PC-3 (cell line): ENCODE data around the gene NPBWR2. TPM values are rescaled to one million over a fixed set of nuclear protein-coding genes. Genes with fewer than 3 reads are reported as not detected.
A peak's percentile ranks its signal among the peaks of the same experiment; 100 is the strongest.

Source experiments
- ATAC-seq: fragments of 200-7000 bp; cut with Tn5 transposase; 2 replicates; pipeline ENCODE4 v1.9.1; 2020; ENCODE audit warnings: mild to moderate bottlenecking, moderate library complexity
- BruUV-seq: library from RNA; stranded (reverse); fragments of 400-500 nt; replicated peaks from 2 replicates; lab custom pipeline; 2021; lab: Mats Ljungman, UMichigan
- CTCF ChIA-PET: fragments of 300-600 bp; sonication (Branson Sonifier 250); formaldehyde crosslinking; loops from one replicate; lab custom pipeline; 2022; ENCODE audit warnings: antibody characterized with exemption; lab: Charles Lee
- POLR2A ChIA-PET: fragments of 300-600 bp; sonication (Branson Sonifier 250); formaldehyde crosslinking; loops from one replicate; lab custom pipeline; 2022; ENCODE audit warnings: antibody characterized with exemption; ENCODE audit not compliant: unreplicated experiment; lab: Charles Lee
- DNase-seq: peaks from one replicate; pipeline ENCODE4 v3.0.0-alpha.2; 2015
- H2AFZ ChIP-seq: fragments of 300-600 bp; sonication (generic); 2 replicates; pipeline ENCODE4 v1.6.0; 2016; ENCODE audit warnings: antibody characterized with exemption, low read length
- H3F3A ChIP-seq: fragments of 300-600 bp; sonication (generic); one replicate; pipeline ENCODE4 v1.6.0; 2017; ENCODE audit warnings: antibody characterized with exemption, low read length, control low read depth, mild to moderate bottlenecking; ENCODE audit not compliant: unreplicated experiment
- H3K27ac ChIP-seq: fragments of 300-600 bp; sonication (generic); 2 replicates; pipeline ENCODE4 v1.5.1; 2016; ENCODE audit warnings: mild to moderate bottlenecking, low read length
- H3K27me3 ChIP-seq: fragments of 300-600 bp; sonication (generic); 2 replicates; pipeline ENCODE4 v1.6.1; 2016; ENCODE audit warnings: low read length, mixed read lengths
- H3K36me3 ChIP-seq: fragments of 300-600 bp; sonication (generic); 2 replicates; pipeline ENCODE4 v1.6.1; 2016; ENCODE audit warnings: low read depth, mixed run types, low read length, mixed read lengths
- H3K4me1 ChIP-seq: fragments of 300-600 bp; sonication (generic); 2 replicates; pipeline ENCODE4 v1.5.1; 2016; ENCODE audit warnings: low read length; ENCODE audit not compliant: insufficient read depth
- H3K4me2 ChIP-seq: fragments of 300-600 bp; sonication (generic); 2 replicates; pipeline ENCODE4 v1.6.0; 2016; ENCODE audit warnings: low read length
- H3K4me3 ChIP-seq: fragments of 300-600 bp; sonication (generic); 2 replicates; pipeline ENCODE4 v1.5.1; 2016; ENCODE audit warnings: mild to moderate bottlenecking, low read length, mixed read lengths
- H3K79me2 ChIP-seq: fragments of 300-600 bp; sonication (generic); 2 replicates; pipeline ENCODE4 v1.6.1; 2017; ENCODE audit warnings: low read length, mixed read lengths
- H3K9ac ChIP-seq: fragments of 300-600 bp; sonication (generic); 2 replicates; pipeline ENCODE4 v1.6.0; 2016; ENCODE audit warnings: mild to moderate bottlenecking, low read length
- H3K9me2 ChIP-seq: fragments of 300-600 bp; sonication (generic); replicated peaks from 2 replicates; pipeline ENCODE4 v1.6.1; 2016; ENCODE audit warnings: mixed run types, low read length, mixed read lengths
- H3K9me3 ChIP-seq: fragments of 300-600 bp; sonication (generic); 2 replicates; pipeline ENCODE4 v1.6.1; 2016; ENCODE audit warnings: low read length, mixed read lengths
- H4K20me1 ChIP-seq: fragments of 300-600 bp; sonication (generic); 2 replicates; pipeline ENCODE4 v1.6.1; 2016; ENCODE audit warnings: low read length, mixed read lengths
- CTCF ChIP-seq: fragments of 300-600 bp; sonication (generic); conservative IDR thresholded peaks from 2 replicates; pipeline ENCODE4 v1.5.1; 2017; ENCODE audit warnings: antibody characterized with exemption, low read depth, mild to moderate bottlenecking, low read length
- EZH2 ChIP-seq: fragments of 300-600 bp; sonication (generic); IDR thresholded peaks from one replicate; pipeline ENCODE4 v1.6.1; 2017; ENCODE audit warnings: antibody characterized with exemption, mild to moderate bottlenecking, low read length; ENCODE audit not compliant: unreplicated experiment
- EZH2phosphoT487 ChIP-seq: fragments of 300-600 bp; sonication (generic); IDR thresholded peaks from 2 replicates; pipeline ENCODE4 v1.6.1; 2018; ENCODE audit warnings: mild to moderate bottlenecking, antibody characterized with exemption, low read length, borderline replicate concordance
- intact Hi-C: fragments of 100-400 bp; cut with micrococcal nuclease; formaldehyde crosslinking; loops from 2 replicates; pipeline ENCODE4 v1.9.0; 2023
- total RNA-seq: library from RNA; depleted of rRNA; stranded (reverse); fragments of >200 nt; gene quantifications from 2 replicates; pipeline ENCODE4 v1.2.3, GENCODE V29; 2014

Gene NPBWR2
- total RNA-seq, 1 experiment from 2014 or later = not detected

- H3K79me2 ChIP-seq = no peaks in the 10 kb centered on the region
- H3K4me2 ChIP-seq = peak overlapping the region; percentile 24; the same call in 1 of the 2 replicates
- TF ChIP-seq CTCF = no peak
- TF ChIP-seq EZH2phosphoT487 = no peak
- no peak for TF ChIP-seq EZH2
- ChIA-PET POLR2A (no interaction called here), CTCF (no interaction called here)
- H3K9me3 ChIP-seq = 0 out of 2 replicates have a peak, but pooled peaks cover 8% of the 10 kb centered on the region
- no peak for DNase-seq
- H4K20me1 ChIP-seq = no peaks in the 10 kb centered on the region
- H3K27me3 ChIP-seq = no peaks in the 10 kb centered on the region
- 0 out of 2 replicates have a peak, but pooled peaks cover 9% of the 10 kb centered on the region for H3K4me1 ChIP-seq
- no peak overlapping the region for H3K9ac ChIP-seq
- no peak overlapping the region for H3K27ac ChIP-seq
- no peaks in the 10 kb centered on the region for H3K36me3 ChIP-seq
- no peak overlapping the region for H3K4me3 ChIP-seq
- 0 out of 2 replicates have a peak overlapping the region, but pooled peaks have one; percentile 10 for H2AFZ ChIP-seq
- intact Hi-C loops = no loop called here
- no peaks in the 10 kb centered on the region for H3F3A ChIP-seq
- no TSS peak for BruUV-seq
- no peak; the same call in 1 of the 2 replicates for ATAC-seq
- no peaks in the 10 kb centered on the region for H3K9me2 ChIP-seq
Observed at GRCh38 chr20:64143018-64143801, 35.8 kb upstream of the NPBWR2 start.

GRCh38 chr20:64142590-64142989 lies 35.2 kb upstream of the NPBWR2 start:
- H3K27ac ChIP-seq = no peak overlapping the region
- no peak overlapping the region for H3K4me3 ChIP-seq
- no peaks in the 10 kb centered on the region for H3K36me3 ChIP-seq
- no peaks in the 10 kb centered on the region for H4K20me1 ChIP-seq
- no peaks in the 10 kb centered on the region for H3K27me3 ChIP-seq
- H2AFZ ChIP-seq = 0 out of 2 replicates have a peak overlapping the region, but pooled peaks have one; percentile 10
- intact Hi-C loops = no loop called here
- BruUV-seq = no TSS peak
- TF ChIP-seq EZH2 (no peak), CTCF (no peak), EZH2phosphoT487 (no peak)
- no peaks in the 10 kb centered on the region for H3F3A ChIP-seq
- CTCF ChIA-PET = no interaction called here
- peak overlapping the region; percentile 24 for H3K4me2 ChIP-seq
- no peaks in the 10 kb centered on the region for H3K79me2 ChIP-seq
- H3K9me3 ChIP-seq = 0 out of 2 replicates have a peak, but pooled peaks cover 8% of the 10 kb centered on the region
- no peak overlapping the region for H3K9ac ChIP-seq
- DNase-seq (peak; percentile 40), ATAC-seq (peak; percentile 88)
- POLR2A ChIA-PET = no interaction called here
- H3K4me1 ChIP-seq = 0 out of 2 replicates have a peak, but pooled peaks cover 9% of the 10 kb centered on the region
- H3K9me2 ChIP-seq = no peaks in the 10 kb centered on the region

GRCh38 chr20:64140956-64141355 lies 33.6 kb upstream of the NPBWR2 start:
- no peaks in the 10 kb centered on the region for H3K79me2 ChIP-seq
- POLR2A ChIA-PET = interaction anchor here (0.6 kb wide), 1 partner anchor 54 kb away, joined by 3 read pairs; no protein-coding TSS in a partner anchor
- no peak for TF ChIP-seq CTCF
- TF ChIP-seq EZH2 = no peak
- no peak for TF ChIP-seq EZH2phosphoT487
- H3K9me2 ChIP-seq = no peaks in the 10 kb centered on the region
- H3K4me1 ChIP-seq = 0 out of 2 replicates have a peak, but pooled peaks cover 9% of the 10 kb centered on the region
- H3K9ac ChIP-seq = no peak overlapping the region
- H2AFZ ChIP-seq = no peak overlapping the region
- no peaks in the 10 kb centered on the region for H4K20me1 ChIP-seq
- CTCF ChIA-PET = no interaction called here
- no peak overlapping the region for H3K4me2 ChIP-seq
- DNase-seq = no peak
- intact Hi-C loops = no loop called here
- no peaks in the 10 kb centered on the region for H3F3A ChIP-seq
- H3K4me3 ChIP-seq = no peak overlapping the region
- no peak overlapping the region for H3K27ac ChIP-seq
- no peaks in the 10 kb centered on the region for H3K27me3 ChIP-seq
- no peak for ATAC-seq
- no TSS peak for BruUV-seq
- H3K9me3 ChIP-seq = 0 out of 2 replicates have a peak, but pooled peaks cover 8% of the 10 kb centered on the region
- no peaks in the 10 kb centered on the region for H3K36me3 ChIP-seq
